Activated T-cell treated with anti-CD3 and anti-CD28 coated beads, Interleukin-2, amount 50 U/mL, for 24 hours (primary cell): ENCODE measurements around the gene POLN.

ENCODE experiments used
- DNase-seq: peaks from one replicate; pipeline ENCODE4 v3.0.0-alpha.2; 2020
- H3K27ac Mint-ChIP-seq: 2 replicates; pipeline ENCODE4 v1.8.0; 2020; ENCODE audit warnings: mild to moderate bottlenecking, mixed read lengths
- H3K27me3 Mint-ChIP-seq: 2 replicates; pipeline ENCODE4 v1.8.0; 2020; ENCODE audit warnings: mixed read lengths
- H3K36me3 Mint-ChIP-seq: 2 replicates; pipeline ENCODE4 v1.8.0; 2020; ENCODE audit warnings: low read depth, mixed read lengths
- H3K4me1 Mint-ChIP-seq: 2 replicates; pipeline ENCODE4 v1.8.0; 2020; ENCODE audit warnings: low read depth, mixed read lengths
- H3K4me3 Mint-ChIP-seq: 2 replicates; pipeline ENCODE4 v1.8.0; 2020; ENCODE audit warnings: mild to moderate bottlenecking, moderate library complexity, mixed read lengths
- H3K9me3 Mint-ChIP-seq: 2 replicates; pipeline ENCODE4 v1.8.0; 2020; ENCODE audit warnings: mixed read lengths

Gene POLN

DNA sequence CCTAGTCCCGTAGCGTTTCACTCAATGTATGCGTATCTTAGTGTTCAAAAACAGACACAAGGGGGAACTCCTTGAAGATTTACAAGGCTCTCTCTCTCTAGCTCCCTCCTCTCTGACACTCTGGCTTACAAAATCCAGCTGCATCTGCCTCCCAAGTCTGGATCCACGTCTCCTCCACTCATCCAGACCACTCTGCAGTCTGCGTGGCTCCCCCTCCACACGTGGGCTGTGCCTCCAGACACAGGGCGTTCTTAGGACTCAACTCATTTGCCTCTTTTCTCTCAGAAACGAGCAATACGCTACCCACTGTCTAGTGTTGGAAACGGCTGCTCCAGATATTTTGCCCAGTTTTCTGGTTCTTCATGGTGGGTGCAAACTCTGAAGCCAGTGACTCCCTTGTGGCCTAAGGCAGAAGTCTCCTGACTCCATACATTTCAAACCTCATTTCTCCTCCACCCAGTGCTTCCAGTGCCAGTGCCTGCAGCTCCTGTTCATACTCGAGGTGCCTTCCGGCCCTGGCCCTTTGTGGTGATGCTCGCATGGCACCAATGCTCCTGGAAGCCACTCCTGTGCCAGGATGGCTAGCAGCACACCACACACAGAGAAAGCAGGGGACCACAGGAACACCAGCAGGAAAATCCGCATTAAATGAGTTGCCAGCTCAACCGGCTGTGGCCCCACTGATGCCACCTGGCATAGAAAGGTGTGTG, 158.7 kb downstream of the POLN start:
- peaks cover 2% of the 10 kb centered on the region for H3K9me3 Mint-ChIP-seq
- no peaks in the 10 kb centered on the region for H3K27me3 Mint-ChIP-seq
- no peak for DNase-seq
- no peaks in the 10 kb centered on the region for H3K4me1 Mint-ChIP-seq
- H3K36me3 Mint-ChIP-seq = no peaks in the 10 kb centered on the region
- H3K27ac Mint-ChIP-seq = no peak overlapping the region
- H3K4me3 Mint-ChIP-seq = no peak overlapping the region

GRCh38 chr4:2082627-2083026, 159.3 kb downstream of the POLN start:
- Mint-ChIP-seq H3K4me3 (no peak overlapping the region), H3K9me3 (peaks cover 2% of the 10 kb centered on the region), H3K27me3 (no peaks in the 10 kb centered on the region), H3K27ac (no peak overlapping the region), H3K4me1 (no peaks in the 10 kb centered on the region), H3K36me3 (no peaks in the 10 kb centered on the region)
- no peak for DNase-seq

DNA sequence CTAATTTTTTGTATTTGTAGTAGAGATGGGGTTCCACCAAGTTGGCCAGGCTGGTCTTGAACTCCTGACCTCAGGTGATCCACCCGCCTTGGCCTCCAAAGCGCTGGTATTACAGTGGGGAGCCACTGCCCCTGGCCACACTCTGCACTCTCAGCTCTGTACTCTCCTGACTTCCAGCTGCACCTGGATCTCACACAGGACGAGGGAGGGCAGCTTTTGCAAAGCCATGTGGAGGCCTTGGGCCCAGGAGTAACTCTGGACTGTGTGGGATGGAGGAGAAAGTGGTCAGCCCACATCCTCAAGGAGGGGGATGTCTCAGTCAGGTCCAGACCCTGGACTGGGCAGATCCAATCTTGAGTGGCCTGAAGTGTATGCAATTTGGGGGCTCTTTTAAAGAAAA, 159.8 kb downstream of the POLN start:
- no peaks in the 10 kb centered on the region for H3K36me3 Mint-ChIP-seq
- H3K4me3 Mint-ChIP-seq = no peak overlapping the region

GRCh38 chr4:2081540-2081939, 160.4 kb downstream of the POLN start:
- H3K4me3 Mint-ChIP-seq = no peak overlapping the region
- DNase-seq = peak; percentile 17
- no peaks in the 10 kb centered on the region for H3K36me3 Mint-ChIP-seq
- H3K4me1 Mint-ChIP-seq = no peaks in the 10 kb centered on the region
- H3K9me3 Mint-ChIP-seq = no peaks in the 10 kb centered on the region
- H3K27me3 Mint-ChIP-seq = no peaks in the 10 kb centered on the region
- no peak overlapping the region for H3K27ac Mint-ChIP-seq

More for the DNA sequence above, 159.8 kb downstream of the POLN start:
- Mint-ChIP-seq H3K9me3 (no peaks in the 10 kb centered on the region), H3K4me1 (no peaks in the 10 kb centered on the region), H3K27me3 (no peaks in the 10 kb centered on the region), H3K27ac (no peak overlapping the region)
- peak; percentile 6 for DNase-seq

DNA sequence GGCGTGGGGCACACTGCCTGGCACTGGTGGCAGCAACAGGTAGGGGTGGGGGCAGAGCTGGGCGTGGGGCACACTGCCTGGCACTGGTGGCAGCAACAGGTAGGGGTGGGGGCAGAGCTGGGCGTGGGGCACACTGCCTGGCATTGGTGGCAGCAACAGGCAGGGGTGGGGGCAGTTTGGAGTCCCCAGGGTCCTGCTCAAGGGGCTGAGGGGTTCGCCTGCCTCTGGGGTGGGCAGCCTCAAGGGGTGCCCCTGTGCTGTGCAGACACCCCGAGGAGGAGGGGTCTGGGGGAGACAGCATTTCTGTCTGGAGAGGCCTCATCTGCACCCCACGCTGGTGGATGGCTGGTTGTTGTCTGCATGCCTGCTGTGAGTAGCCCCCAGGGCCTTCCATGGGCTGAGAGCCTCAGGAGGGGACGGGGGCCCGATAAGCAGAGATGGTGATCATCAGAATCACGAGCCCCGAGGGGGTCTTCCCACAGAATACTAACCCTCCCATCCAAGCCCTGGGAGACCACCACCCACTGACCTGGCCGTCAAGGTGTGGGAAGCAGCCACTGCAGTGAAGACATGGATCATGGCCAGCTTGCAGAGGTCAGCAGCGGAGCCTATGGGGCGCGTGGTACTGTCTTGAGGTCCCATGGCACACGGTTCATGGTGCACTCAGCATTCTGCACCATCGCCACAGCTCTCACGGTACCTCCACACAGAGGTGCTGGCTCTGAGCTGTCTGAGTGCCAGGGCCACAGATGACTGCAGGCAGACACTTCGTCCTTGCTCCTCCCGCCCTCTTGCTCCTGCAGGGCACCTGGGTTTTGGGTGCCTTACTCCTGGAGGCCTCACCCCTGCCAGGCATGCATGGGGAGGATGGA, 161.3 kb downstream of the POLN start:
- Mint-ChIP-seq H3K27me3 (no peaks in the 10 kb centered on the region), H3K9me3 (no peaks in the 10 kb centered on the region), H3K36me3 (no peaks in the 10 kb centered on the region), H3K27ac (no peak overlapping the region), H3K4me3 (no peak overlapping the region), H3K4me1 (no peaks in the 10 kb centered on the region)
- peak; percentile 19 for DNase-seq

- H3K27me3 Mint-ChIP-seq = no peaks in the 10 kb centered on the region
- peak; percentile 11 for DNase-seq
Measured at GRCh38 chr4:2079926-2080325, 162.0 kb downstream of the POLN start.

GRCh38 chr4:2079006-2079405, 162.9 kb downstream of the POLN start:
- Mint-ChIP-seq H3K4me3 (no peak overlapping the region), H3K36me3 (no peaks in the 10 kb centered on the region), H3K4me1 (no peaks in the 10 kb centered on the region), H3K9me3 (no peaks in the 10 kb centered on the region), H3K27me3 (no peaks in the 10 kb centered on the region), H3K27ac (no peak overlapping the region)
- no peak for DNase-seq

More at GRCh38 chr4:2079926-2080325, 162.0 kb downstream of the POLN start:
- H3K4me3 Mint-ChIP-seq = no peak overlapping the region
- H3K9me3 Mint-ChIP-seq = no peaks in the 10 kb centered on the region
- H3K36me3 Mint-ChIP-seq = no peaks in the 10 kb centered on the region
- H3K4me1 Mint-ChIP-seq = no peaks in the 10 kb centered on the region
- no peak overlapping the region for H3K27ac Mint-ChIP-seq

DNA sequence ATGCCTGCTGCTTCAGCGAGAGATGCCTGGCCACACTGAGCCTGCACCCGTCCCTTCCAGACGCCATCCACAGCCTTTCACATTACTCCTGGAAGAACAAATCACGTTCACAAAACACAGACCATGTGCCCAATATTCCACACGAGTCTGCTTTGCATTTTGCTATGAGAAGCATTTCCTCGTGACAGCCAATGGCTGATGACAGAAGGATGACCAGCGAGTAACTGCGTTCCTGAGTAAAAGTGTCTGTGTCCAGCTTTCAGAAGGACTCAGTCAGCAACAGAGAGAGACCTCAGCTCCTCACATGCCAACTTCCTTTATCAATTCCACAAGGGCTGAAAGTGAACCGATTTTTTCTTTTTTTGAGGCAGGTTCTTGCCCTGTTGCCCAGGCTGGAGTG, 163.3 kb downstream of the POLN start:
- H3K27ac Mint-ChIP-seq = no peak overlapping the region
- H3K4me1 Mint-ChIP-seq = no peaks in the 10 kb centered on the region
- no peak for DNase-seq
- no peaks in the 10 kb centered on the region for H3K9me3 Mint-ChIP-seq
- H3K27me3 Mint-ChIP-seq = no peaks in the 10 kb centered on the region
- no peak overlapping the region for H3K4me3 Mint-ChIP-seq
- H3K36me3 Mint-ChIP-seq = no peaks in the 10 kb centered on the region

DNA sequence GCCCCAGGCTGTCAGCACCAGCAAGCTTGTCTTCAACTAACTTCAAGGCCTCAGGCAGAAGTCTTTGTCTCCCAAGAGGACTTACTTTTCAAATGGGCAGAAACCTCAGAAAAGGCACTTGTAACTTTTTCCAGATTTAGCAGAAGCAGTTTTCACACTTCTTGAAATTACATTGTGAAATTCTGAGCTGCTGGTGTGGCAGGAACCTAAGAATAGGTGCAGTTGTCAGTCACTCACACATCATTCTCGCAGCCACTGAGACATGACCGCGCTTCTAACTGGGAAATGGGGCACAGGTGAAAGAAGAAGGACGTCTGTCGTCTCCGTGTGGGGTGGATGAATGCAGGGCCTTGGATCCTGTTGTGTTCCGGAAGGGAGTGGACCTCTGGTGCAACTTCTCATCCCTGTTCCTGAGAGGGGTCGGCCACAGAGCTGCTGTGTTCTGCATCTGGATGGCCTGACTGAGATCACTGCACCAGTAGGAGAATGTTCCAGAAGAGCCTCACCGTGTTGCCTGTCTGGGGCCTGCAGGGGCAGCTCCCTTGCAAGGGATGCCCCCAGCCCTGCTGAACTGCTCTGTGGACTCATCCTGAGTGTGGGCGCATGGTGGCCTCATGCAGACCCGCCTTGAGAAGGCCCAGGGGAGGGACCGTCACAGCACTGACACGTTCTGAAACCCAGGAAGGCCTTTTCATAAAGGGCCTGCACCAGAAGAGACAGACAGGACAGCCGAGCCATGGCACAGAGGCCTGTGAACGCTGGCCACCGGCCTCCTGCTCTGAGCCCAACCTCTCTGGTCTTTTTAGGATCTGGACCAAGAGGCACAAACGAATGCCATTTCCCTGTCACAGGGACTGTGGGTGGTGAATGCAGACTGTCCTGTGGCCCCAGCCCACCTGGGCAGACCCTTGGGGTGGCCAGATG, 164.1 kb downstream of the POLN start:
- no peaks in the 10 kb centered on the region for H3K36me3 Mint-ChIP-seq
- H3K27me3 Mint-ChIP-seq = no peaks in the 10 kb centered on the region
- H3K4me3 Mint-ChIP-seq = no peak overlapping the region
- no peaks in the 10 kb centered on the region for H3K4me1 Mint-ChIP-seq
- no peaks in the 10 kb centered on the region for H3K9me3 Mint-ChIP-seq
- no peak overlapping the region for H3K27ac Mint-ChIP-seq
- peak; percentile 13 for DNase-seq

DNA sequence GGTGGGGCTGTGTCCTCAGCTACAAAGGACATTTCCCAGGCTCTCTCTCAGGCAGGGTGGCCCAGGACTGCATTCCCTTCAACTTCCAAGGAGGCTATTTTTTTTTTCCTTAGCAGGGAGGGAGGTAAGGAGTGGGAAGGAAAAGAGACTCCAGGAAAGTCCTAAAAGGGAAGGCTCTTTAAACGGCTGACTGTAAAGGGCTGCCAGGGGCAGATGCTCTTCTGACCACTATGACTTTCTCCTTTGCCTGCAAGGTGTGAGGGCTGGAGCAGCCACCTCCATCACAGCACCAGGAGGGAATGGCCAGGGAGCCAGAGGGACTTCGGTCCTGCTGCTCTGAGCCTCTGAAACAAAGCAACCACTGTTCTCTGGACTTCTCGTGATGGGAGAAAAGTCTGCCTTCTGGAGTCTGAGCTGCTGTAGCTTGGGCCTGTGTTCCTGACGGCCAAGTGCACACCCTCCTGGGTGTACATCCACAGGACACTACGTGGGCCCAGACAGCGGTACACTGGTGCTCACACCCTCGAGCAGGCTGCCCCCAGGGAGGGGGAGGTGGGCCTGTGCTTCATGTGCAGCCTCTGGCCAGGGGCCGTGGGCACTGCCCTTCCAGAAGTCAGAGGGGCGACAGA, 164.9 kb downstream of the POLN start:
- Mint-ChIP-seq H3K4me1 (no peaks in the 10 kb centered on the region), H3K36me3 (no peaks in the 10 kb centered on the region), H3K27me3 (no peaks in the 10 kb centered on the region), H3K4me3 (no peak overlapping the region), H3K9me3 (no peaks in the 10 kb centered on the region), H3K27ac (no peak overlapping the region)
- no peak for DNase-seq

DNA sequence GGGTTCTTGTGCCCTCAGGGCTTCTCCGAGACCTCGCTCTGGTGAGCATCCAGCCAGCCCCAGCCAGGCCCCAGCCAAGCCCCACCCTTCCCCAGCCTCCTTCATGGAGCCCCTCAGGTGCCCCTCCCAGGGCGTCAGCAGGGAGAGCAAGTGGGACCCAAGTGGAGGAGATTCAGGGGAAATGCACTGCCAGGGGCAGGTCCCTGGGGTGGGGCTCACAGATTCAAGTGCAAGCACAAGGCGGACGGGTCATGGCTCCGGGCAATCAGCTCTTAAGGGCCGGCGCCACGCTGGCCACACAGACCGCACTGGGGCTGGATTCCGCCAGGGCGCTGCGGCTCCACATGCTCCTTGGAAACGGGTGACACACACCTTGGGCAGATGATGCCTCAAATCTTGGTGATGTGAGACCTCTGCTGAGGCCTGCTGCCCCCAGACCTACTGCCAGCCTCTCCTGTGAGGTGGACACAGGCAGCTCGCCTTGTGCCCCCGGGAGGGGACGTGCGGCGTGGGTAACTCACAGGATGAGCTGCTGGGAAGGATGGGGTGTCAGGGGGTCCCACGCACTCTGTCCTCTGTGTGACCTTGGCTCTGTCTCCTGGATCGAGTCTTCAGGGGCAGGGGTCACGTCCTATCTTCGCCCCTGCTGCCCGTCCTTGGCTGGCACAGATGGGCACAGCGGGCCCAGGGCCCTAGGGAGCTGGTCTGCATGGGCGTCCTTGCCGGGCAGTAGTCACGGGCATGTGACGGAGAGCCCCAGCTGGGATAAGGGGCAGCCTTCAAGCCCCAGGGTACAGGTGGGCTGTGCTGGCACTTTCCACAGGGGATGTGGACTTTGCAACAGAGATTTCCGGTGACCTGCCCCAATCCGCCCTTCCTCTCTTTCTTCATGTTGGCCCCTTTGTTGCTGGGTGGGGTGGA, 165.7 kb downstream of the POLN start:
- Mint-ChIP-seq H3K27ac (no peak overlapping the region), H3K36me3 (no peaks in the 10 kb centered on the region), H3K27me3 (no peaks in the 10 kb centered on the region), H3K4me3 (no peak overlapping the region), H3K9me3 (no peaks in the 10 kb centered on the region), H3K4me1 (no peaks in the 10 kb centered on the region)
- DNase-seq = no peak

GRCh38 chr4:2075171-2075986, 166.5 kb downstream of the POLN start:
- no peak overlapping the region for H3K27ac Mint-ChIP-seq
- H3K4me1 Mint-ChIP-seq = no peaks in the 10 kb centered on the region
- no peak for DNase-seq
- no peak overlapping the region for H3K4me3 Mint-ChIP-seq
- no peaks in the 10 kb centered on the region for H3K36me3 Mint-ChIP-seq
- H3K27me3 Mint-ChIP-seq = no peaks in the 10 kb centered on the region
- H3K9me3 Mint-ChIP-seq = no peaks in the 10 kb centered on the region

GRCh38 chr4:2074588-2074987, 167.3 kb downstream of the POLN start:
- Mint-ChIP-seq H3K4me1 (no peaks in the 10 kb centered on the region), H3K4me3 (no peak overlapping the region), H3K36me3 (no peaks in the 10 kb centered on the region), H3K9me3 (no peaks in the 10 kb centered on the region), H3K27me3 (no peaks in the 10 kb centered on the region), H3K27ac (no peak overlapping the region)
- no peak for DNase-seq
